Neutrophil (primary cell): ENCODE results near the gene TCTN2.

Experiments
- H3K27ac ChIP-seq: fragments of 200-600 bp; sonication (generic); 2 replicates; pipeline ENCODE4 v1.5.1; 2016; ENCODE audit warnings: mild to moderate bottlenecking, moderate library complexity
- H3K27me3 ChIP-seq: fragments of 200-600 bp; sonication (generic); 2 replicates; pipeline ENCODE4 v1.6.0; 2016; ENCODE audit warnings: mild to moderate bottlenecking
- H3K36me3 ChIP-seq: fragments of 200-600 bp; sonication (generic); 2 replicates; pipeline ENCODE4 v1.5.1; 2017
- H3K4me1 ChIP-seq, 2 experiments: fragments of 200-600 bp in 1 of 2; sonication (generic) in 1 of 2; 1 replicate in 1 of 2; 2 replicates in 1 of 2; pipeline versions ENCODE4 v1.5.1 to v1.6.1; 2013 to 2016; ENCODE audit warnings: low read depth in 1 of 2, low read length in 1 of 2, mild to moderate bottlenecking in 1 of 2, moderate library complexity in 1 of 2; ENCODE audit not compliant: control insufficient read depth in 1 of 2, insufficient read depth in 1 of 2
- H3K4me3 ChIP-seq, 2 experiments: fragments of 200-600 bp in 1 of 2; sonication (generic) in 1 of 2; 1 replicate in 1 of 2; 2 replicates in 1 of 2; pipeline ENCODE4 v1.5.1; 2013 to 2016; ENCODE audit warnings: low read depth in 1 of 2, low read length in 1 of 2, mild to moderate bottlenecking in 1 of 2, moderate library complexity in 1 of 2
- H3K9me3 ChIP-seq: fragments of 200-600 bp; sonication (generic); 2 replicates; pipeline ENCODE4 v1.5.1; 2016
- TF ChIP-seq, protein P1 (sequence below): fragments of 200-600 bp; sonication (generic); IDR thresholded peaks from 2 replicates; pipeline ENCODE4 v1.5.1; 2016; ENCODE audit warnings: antibody characterized with exemption

TCTN2 gene

DNA sequence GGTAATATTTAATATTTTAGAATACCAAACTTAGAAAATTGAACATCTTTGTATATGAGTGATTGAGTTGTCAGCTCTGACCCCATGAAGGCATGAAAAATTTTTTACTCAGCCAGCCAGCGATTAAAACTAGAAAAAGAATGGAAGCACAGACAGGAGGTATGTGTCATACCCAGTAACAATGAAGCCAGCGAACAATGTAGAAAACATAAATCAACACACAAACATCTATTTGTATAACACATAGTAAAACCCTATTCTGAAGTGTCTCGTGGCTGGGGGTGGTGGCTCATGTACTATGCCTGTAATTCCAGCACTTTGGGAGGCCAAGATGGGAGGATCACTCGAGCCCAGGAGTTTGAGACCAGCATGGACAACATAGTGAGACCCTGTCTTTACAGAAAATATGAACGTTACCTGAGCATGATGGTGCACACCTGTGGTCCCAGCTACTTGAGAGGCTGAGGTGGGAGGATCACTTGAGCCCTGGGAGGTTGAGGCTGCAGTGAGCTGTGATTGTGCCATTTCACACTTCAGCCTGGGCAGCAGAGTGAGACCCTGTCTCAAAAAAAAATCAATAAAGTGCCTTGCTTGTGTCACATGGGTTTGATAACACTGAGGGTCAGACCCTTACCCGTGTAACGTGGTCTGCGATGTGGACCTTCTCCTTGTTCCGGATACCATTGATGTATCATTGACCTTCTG lies 5.9 kb downstream of the TCTN2 start:
- TF ChIP-seq, protein P1, sequence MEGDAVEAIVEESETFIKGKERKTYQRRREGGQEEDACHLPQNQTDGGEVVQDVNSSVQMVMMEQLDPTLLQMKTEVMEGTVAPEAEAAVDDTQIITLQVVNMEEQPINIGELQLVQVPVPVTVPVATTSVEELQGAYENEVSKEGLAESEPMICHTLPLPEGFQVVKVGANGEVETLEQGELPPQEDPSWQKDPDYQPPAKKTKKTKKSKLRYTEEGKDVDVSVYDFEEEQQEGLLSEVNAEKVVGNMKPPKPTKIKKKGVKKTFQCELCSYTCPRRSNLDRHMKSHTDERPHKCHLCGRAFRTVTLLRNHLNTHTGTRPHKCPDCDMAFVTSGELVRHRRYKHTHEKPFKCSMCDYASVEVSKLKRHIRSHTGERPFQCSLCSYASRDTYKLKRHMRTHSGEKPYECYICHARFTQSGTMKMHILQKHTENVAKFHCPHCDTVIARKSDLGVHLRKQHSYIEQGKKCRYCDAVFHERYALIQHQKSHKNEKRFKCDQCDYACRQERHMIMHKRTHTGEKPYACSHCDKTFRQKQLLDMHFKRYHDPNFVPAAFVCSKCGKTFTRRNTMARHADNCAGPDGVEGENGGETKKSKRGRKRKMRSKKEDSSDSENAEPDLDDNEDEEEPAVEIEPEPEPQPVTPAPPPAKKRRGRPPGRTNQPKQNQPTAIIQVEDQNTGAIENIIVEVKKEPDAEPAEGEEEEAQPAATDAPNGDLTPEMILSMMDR = no peak

GRCh38 chr12:123678981-123679380 lies 8.1 kb downstream of the TCTN2 start:
- Histone ChIP-seq H3K36me3 (no peaks in the 10 kb centered on the region), H3K27ac (no peak overlapping the region), H3K9me3 (no peaks in the 10 kb centered on the region), H3K27me3 (no peaks in the 10 kb centered on the region), H3K4me3 (no peak overlapping the region), H3K4me1 (no peaks in the 10 kb centered on the region)
- TF ChIP-seq, protein P1 = no peak

More for the DNA sequence above, 5.9 kb downstream of the TCTN2 start:
- no peak overlapping the region for H3K4me3 ChIP-seq
- H3K4me1 ChIP-seq = peaks cover 0 to under 1% of the 10 kb centered on the region in 2 experiments
- no peaks in the 10 kb centered on the region for H3K9me3 ChIP-seq
- no peak overlapping the region for H3K27ac ChIP-seq
- no peaks in the 10 kb centered on the region for H3K36me3 ChIP-seq
- peaks cover 1% of the 10 kb centered on the region for H3K27me3 ChIP-seq

- Histone ChIP-seq H3K27ac (no peak overlapping the region), H3K36me3 (no peaks in the 10 kb centered on the region), H3K4me3 (no peak overlapping the region), H3K4me1 (no peaks in the 10 kb centered on the region), H3K27me3 (no peaks in the 10 kb centered on the region), H3K9me3 (no peaks in the 10 kb centered on the region)
- TF ChIP-seq, protein P1 = no peak
These were observed 10.7 kb downstream of the TCTN2 start for GRCh38 chr12:123681605-123682004.

- no peaks in the 10 kb centered on the region for H3K9me3 ChIP-seq
- H3K4me3 ChIP-seq = no peak overlapping the region
- no peaks in the 10 kb centered on the region for H3K36me3 ChIP-seq
- H3K27ac ChIP-seq = no peak overlapping the region
- H3K4me1 ChIP-seq = no peaks in the 10 kb centered on the region
- H3K27me3 ChIP-seq = no peaks in the 10 kb centered on the region
- TF ChIP-seq, protein P1 = no peak
These were observed 13.1 kb downstream of the TCTN2 start for GRCh38 chr12:123683964-123684363.

DNA sequence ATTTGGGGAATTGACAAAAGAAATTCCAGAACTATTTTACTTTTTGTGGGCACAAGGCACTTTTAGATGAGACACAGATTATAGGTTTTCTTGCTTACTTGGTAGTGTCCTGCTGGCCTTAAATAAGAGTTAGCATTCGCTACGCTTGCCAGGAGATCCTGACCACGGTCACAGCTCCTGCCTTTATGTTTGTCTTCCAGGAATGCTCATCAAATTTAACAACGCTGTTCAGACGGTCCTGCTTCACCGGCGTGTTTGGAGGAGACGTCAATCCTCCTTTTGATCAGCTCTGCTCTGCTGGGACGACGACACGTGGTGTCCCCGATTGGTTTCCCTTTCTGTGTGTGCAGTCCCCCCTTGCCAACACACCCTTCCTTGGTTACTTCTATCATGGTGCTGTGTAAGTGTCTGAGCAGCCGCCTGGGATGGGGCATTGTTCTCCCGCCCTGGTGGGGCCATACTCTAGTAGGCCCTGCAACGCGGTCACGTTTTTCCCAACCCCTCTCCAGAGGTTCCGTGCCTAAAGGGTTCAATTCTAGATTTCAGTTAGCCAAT lies 15.8 kb downstream of the TCTN2 start:
- no peak overlapping the region for H3K4me3 ChIP-seq

More for the DNA sequence above, 15.8 kb downstream of the TCTN2 start:
- TF ChIP-seq, protein P1 = no peak
- H3K27ac ChIP-seq = no peak overlapping the region
- no peaks in the 10 kb centered on the region for H3K4me1 ChIP-seq
- no peaks in the 10 kb centered on the region for H3K27me3 ChIP-seq
- H3K36me3 ChIP-seq = no peaks in the 10 kb centered on the region
- no peaks in the 10 kb centered on the region for H3K9me3 ChIP-seq
